ENCODE data around the gene TAF4B.

- TF ChIP-seq CTCF (IDR thresholded peaks at IDR 0.05; ENCODE audit: low read depth, low read length) (no peak), EZH2phosphoT487 (IDR thresholded peaks at IDR 0.05; ENCODE audit: low read depth) (no peak)
Observed at GRCh38 chr18:26429535-26430226, 203.4 kb downstream of the TAF4B start.
